GM19328 (cell line): ENCODE measurements around the gene RAB6A.

Experiments used
- ATAC-seq: cut with Tn5 transposase; IDR thresholded peaks from one replicate; pipeline ENCODE4 v1.9.1; 2021; ENCODE audit warnings: mild to moderate bottlenecking, moderate library complexity; ENCODE audit not compliant: unreplicated experiment

RAB6A gene

DNA sequence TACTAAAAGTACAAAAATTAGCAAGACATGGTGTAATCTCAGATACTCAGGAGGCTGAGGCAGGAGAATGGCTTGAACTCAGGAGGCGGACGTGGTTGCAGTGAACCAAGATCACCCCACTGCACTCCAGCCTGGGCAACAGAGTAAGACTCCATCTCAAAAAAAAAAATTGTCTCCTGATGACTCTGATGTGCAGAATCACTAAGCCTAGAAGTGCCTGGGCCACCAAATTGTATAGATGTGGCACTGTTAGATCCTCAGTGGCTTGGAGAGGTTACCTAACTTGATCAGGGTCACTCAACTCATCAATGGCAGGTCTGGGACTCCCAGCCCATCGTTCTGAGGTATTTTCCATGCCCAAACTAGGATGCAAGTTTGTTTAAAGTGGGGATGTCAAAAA lies 103.9 kb downstream of the RAB6A start:
- ATAC-seq: no peak

DNA sequence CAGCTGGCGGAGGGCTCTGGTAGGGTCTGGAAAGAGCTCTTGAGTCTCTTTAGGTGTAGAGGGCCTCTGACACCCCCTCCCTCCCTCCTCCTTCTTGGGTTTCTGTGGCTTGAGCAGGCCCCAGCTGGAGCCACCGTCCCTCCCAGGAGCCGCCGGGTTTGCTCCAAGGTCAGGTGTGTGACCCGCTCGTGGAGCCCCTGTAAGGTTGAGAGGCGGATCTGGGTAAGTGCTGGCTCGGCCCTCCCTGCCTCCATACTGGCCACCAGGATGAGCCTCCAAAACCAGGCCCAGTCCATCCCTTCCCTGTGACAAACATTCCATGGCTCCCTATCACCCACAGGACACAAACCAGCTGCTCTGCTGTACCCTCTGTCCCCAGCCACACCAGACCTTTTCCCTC lies 105.2 kb downstream of the RAB6A start:
- ATAC-seq: no peak

- ATAC-seq: no peak
These were observed 106.3 kb downstream of the RAB6A start for GRCh38 chr11:73654482-73655021.

- no peak for ATAC-seq
These were observed 106.9 kb downstream of the RAB6A start for GRCh38 chr11:73653996-73654395.

DNA sequence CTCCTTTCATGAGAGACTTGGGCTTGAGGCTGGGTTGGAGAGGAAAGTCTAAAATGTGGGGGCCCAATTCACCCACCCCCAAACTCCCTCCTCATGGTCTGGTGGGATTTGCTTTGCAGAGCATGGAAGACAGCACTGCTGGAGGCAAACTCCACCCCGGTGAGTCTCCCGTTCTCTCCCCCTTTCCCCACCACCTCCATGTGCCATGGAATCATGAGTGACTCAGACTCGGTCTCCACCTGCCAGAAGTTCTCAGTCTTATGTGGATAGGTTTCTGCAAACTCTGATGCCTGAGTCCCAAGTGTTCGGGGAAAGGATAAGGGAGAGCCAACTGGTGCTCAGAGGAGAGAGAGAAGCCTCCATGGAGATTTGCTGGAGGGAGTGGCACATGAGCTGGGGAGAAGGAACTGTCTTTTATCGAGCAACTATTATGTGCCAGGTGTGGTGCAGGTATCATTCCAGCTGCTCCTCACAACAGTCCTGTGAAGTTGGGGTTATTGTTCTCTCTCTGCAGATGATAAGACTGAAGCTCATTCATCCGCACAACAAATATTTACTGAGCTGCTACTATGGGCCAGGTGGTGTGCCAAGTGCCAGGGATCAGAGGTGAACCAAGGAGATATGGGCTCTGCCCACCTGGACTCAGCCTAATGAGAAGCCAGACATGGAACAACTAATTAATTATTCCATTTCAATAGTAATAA lies 107.9 kb downstream of the RAB6A start:
- ATAC-seq: no peak

- ATAC-seq: no peak
These were observed 108.7 kb downstream of the RAB6A start for GRCh38 chr11:73652046-73652730.

GRCh38 chr11:73651661-73652045 lies 109.2 kb downstream of the RAB6A start:
- no peak for ATAC-seq

DNA sequence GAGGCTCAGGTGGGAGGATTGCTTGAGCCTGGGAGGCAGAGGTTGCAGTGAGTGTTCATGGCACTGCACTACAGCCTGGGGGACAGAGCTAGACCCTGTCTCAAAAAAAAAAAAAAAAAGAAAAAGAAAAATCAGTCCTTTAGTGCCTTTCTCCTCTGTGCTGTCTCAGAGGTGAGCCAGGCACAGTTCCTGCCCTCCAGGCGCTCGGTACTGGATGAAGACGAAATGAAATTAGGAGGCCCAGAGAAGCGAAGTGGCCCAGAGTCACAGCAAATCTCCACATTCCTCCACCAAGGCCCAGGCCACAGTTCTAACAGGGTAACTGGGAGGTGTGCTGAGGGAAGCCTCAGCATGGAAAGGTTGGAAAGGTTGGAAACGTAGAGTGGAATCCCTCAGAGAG lies 109.6 kb downstream of the RAB6A start:
- ATAC-seq: no peak

GRCh38 chr11:73650400-73650799 lies 110.5 kb downstream of the RAB6A start:
- ATAC-seq: no peak

DNA sequence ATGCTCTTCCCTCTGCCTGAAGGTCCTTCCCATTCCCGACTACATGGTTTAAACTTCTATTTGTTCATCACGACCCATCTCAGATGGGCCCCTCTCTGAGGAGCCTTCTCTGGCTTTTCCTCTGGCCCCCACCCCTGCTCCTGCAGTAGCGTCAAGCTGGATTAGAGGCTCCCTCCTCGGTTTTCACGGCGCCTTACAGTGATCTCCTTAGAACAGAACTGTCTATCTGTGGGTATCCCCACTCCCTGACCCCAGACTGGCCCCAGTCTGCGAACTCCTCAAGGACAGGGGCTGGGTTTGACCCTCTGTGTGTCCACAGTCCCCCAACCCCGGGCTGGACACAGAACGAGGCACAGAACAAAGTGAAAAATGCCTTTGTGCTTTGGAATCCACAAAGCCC lies 111.7 kb downstream of the RAB6A start:
- ATAC-seq: no peak

- no peak for ATAC-seq
These were observed 112.3 kb downstream of the RAB6A start for GRCh38 chr11:73648571-73649046.

- no peak for ATAC-seq
These were observed 112.8 kb downstream of the RAB6A start for GRCh38 chr11:73648121-73648520.

- no peak for ATAC-seq
These were observed 113.3 kb downstream of the RAB6A start for GRCh38 chr11:73647459-73648100.

DNA sequence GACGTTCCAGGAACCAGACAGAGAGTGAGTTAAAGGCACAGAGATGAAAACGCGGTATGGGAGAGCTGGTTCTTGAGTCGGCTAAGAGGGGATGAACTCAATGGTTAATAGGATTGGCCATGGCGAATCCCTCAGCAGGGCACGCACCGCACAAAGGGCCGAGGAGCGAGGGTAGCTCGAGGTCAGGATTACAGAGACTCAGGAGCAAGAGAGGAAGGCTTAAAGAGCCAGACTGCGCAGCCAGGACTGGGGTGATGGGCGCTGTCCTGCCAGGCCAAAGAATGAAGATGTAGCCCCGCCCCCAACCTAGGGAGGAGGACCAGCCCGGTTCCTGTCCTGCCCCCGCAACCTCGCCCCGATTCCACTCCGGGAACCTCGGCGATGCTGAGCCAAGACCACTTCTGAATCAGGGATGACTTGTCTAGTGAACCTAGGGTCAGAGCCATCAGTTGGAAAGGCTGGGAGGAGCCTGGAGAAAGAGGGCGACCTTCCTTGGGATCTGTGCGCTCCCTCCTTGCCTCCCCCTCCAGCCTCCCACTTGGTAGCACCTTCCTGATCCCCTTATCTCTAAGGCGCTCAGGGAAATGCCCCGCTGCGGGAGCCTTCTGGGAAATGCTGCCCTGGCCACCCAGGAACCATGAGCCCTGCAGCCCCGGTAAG lies 114.8 kb downstream of the RAB6A start, which contains the start of gene PLEKHB1:
Gene PLEKHB1 (plus strand): TSS at position 610 of the 660 bp plus-strand sequence. CDS start 28 bp downstream, at position 638.
- ATAC-seq: no peak

DNA sequence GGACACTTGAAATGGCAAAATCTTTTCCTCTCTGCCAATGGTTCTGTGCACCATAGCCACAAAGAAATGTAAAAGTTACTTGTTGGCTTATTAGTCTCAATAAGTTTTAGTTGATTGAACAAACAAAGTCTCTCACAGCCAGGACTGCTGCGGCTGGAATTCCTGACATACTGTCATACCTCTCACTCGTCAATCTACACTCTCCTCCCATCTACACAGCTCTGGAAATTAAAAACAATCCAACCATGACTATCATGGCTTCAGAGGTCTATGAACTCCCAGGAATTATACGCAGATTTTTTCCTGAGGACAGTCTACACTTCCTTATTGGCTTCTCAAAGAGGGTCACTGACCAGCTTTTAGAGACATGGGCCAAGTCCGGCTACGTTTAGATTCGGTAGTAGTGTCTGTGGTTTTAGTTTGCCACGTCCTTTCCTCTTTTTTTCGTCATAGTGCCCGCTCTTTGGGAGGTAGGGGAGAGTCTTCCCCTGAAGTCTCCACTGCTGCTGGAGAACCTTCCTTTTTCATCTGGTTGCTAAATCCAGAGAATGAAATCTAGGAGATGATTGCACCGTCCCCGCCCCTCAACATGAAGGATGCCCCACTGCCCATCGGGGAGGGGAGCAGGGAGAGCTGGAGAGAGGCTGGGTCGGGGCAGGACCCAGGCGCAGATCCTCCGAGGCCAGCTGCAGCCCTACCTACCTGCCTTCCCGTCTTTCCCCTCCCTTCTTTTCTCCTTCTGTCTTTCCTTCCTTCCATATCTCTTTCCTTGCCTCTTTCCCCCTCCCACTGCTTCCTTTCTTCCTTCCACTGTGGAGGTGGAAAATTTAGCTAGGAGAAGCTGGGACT lies 115.5 kb downstream of the RAB6A start:
- ATAC-seq: no peak

DNA sequence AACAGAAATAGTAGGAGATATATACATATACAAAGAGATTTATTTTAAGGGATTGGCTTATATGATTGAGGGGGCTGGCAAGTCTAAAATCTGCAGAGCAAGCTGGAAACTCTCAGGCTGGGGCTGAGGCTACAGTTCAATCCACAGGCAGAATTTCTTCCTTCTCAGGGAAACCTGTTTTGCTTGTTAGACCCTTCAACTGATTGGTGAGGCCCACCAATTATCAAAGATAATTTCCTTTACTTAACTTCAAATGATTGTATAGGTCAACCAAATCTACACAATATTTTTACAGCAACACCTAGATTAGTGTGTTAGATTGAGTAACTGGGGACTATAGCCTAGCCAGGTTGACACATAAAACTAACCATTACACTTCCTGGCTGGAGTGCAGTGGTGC lies 119.2 kb downstream of the RAB6A start:
- ATAC-seq: no peak

GRCh38 chr11:73640592-73640991 lies 120.3 kb downstream of the RAB6A start:
- no peak for ATAC-seq

GRCh38 chr11:73637012-73637411 lies 123.9 kb downstream of the RAB6A start:
- ATAC-seq: no peak

- ATAC-seq: no peak
These were observed 124.6 kb downstream of the RAB6A start for GRCh38 chr11:73636249-73636648.

DNA sequence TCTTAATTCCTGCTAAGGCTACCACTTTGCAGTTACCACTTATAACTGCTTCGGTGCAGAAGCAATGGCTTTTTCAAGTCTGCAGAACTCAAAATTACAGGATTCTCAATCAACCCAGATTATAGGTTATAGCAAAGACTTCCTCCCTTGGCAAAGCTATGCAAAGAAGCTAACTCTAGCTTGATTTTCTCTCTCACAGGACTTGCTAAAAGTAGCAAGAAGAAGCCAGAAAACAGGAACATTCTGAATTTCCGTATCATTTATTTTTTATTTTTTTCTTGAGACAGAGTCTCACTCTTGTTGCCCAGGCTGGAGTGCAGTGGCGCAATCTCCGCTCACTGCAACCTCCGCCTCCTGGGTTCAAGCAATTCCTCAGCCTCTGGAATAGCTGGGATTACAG lies 125.2 kb downstream of the RAB6A start:
- no peak for ATAC-seq
